AG09319 (cell line): ENCODE data around the gene LYRM1.

Experiments
- DNase-seq: peaks from one replicate; pipeline ENCODE4 v3.0.0-alpha.2; 2010; ENCODE audit warnings: low read depth; ENCODE audit errors: extremely low read depth
- TF ChIP-seq, protein P1 (sequence below): IDR thresholded peaks from 2 replicates; pipeline ENCODE4 v1.5.1; 2011; ENCODE audit warnings: low read depth, mild to moderate bottlenecking, inconsistent platforms, low read length, moderate library complexity

The LYRM1 gene

GRCh38 chr16:20883554-20884239 lies 16.9 kb upstream of the LYRM1 start:
- DNase-seq, result no peak
- TF ChIP-seq, protein P1, sequence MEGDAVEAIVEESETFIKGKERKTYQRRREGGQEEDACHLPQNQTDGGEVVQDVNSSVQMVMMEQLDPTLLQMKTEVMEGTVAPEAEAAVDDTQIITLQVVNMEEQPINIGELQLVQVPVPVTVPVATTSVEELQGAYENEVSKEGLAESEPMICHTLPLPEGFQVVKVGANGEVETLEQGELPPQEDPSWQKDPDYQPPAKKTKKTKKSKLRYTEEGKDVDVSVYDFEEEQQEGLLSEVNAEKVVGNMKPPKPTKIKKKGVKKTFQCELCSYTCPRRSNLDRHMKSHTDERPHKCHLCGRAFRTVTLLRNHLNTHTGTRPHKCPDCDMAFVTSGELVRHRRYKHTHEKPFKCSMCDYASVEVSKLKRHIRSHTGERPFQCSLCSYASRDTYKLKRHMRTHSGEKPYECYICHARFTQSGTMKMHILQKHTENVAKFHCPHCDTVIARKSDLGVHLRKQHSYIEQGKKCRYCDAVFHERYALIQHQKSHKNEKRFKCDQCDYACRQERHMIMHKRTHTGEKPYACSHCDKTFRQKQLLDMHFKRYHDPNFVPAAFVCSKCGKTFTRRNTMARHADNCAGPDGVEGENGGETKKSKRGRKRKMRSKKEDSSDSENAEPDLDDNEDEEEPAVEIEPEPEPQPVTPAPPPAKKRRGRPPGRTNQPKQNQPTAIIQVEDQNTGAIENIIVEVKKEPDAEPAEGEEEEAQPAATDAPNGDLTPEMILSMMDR, result no peak

DNA sequence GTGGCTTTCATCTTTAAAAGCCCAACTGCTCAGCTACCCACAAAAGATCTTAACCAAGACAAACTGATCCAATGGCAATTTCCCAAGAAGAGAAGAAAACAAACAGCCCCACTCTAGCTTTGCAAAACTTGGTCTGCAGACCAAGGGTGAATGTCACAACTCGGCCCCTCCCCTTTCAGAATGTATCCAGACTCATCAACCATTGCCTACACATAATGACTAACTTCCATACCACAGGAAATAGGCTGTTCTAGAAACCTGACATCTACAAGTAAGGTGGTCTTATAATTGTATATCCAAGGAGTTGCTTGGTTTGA lies 16.4 kb upstream of the LYRM1 start:
- TF ChIP-seq, protein P1, result no peak
- no peak for DNase-seq

DNA sequence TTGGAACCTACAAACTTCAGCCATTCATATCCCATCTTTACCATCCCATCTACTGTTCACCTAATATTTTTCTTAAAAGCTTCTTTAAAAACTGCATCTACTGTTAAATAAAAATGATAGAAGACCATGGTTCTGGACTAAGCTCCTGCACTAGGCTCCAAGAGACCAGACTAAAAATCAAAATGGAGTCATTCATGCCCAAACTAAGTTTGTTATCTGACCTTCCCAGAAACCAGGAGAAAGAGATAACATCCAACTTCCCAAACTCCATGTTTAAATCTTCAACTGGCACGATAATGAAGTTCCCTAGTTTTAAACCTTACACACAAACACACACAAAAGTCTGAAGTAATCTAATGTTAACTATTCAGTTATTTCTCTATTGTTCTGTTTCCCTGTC lies 14.3 kb upstream of the LYRM1 start:
- TF ChIP-seq, protein P1, result no peak
- DNase-seq, result no peak

- DNase-seq, result no peak
- TF ChIP-seq, protein P1, result no peak
Observed at GRCh38 chr16:20887207-20887606, 13.4 kb upstream of the LYRM1 start.

DNA sequence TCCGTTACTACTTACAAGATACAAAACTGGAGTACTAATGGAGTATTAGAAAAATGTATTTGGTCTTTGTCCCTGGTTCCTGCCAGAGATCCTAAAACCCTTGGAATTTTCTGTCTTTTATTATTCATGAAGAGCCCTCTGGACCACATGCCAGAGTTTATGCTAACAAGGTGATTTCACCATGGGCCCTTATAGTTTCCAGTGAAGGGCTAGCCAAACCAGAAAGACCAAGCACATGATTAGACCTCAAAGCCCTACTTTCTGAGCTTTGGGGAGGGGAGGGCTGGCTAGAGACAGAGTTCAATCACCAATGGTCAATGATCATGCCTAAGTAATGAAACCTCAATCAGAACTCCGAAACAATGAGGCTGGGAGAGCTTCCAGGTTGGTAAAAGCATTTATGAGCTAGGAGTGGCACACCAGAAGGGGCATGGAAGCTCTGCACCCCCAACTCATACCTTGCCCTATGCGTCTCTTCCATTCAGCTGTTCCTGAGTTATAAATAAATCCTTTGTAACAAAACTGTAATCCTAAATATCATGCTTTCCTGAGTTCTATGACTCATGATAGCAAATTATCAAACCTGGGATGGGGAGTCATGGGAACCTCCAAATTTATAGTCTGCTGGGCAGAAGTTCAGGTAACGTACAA lies 10.8 kb upstream of the LYRM1 start:
- TF ChIP-seq, protein P1, result no peak
- DNase-seq, result no peak

GRCh38 chr16:20894388-20894787 lies 6.2 kb upstream of the LYRM1 start:
- TF ChIP-seq, protein P1, result no peak
- DNase-seq, result no peak

- TF ChIP-seq, protein P1, result no peak
- DNase-seq, result no peak
Observed at GRCh38 chr16:20897253-20897897, 3.2 kb upstream of the LYRM1 start.
